Measurements from ENCODE around the gene MYH7. TPM values are rescaled to one million over a fixed set of nuclear protein-coding genes. Genes with fewer than 3 reads are reported as not detected.

Gene MYH7
- total RNA-seq, 1 donor from 2014 or later = 14,853 TPM

DNA sequence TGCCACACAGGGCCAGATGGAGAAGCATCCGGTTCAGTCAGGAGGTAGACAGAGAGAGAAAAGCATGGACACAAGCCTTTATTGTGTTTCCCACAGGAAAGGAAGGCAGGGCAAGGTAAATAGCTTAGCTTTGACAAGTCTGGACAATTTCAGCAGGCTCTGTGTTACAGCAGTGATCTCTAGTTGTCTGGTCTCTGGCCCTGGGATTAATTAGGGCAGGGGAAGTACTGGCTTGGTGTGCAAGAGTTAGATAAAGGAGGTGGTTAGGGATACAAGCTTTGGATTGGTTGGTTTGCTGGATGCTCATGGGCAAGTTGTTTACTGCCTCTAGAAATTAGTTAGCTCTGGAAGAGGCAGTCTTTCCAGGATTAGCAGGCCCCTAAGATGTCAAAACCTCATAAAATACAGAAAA, 19.0 kb upstream of the MYH7 start:
- intact Hi-C loops (cut with micrococcal nuclease) = no loop called here
- H3K27ac ChIP-seq (replicated peaks) = no peak overlapping the region
- H3K4me3 ChIP-seq = no peak overlapping the region
- TF ChIP-seq, protein P1, sequence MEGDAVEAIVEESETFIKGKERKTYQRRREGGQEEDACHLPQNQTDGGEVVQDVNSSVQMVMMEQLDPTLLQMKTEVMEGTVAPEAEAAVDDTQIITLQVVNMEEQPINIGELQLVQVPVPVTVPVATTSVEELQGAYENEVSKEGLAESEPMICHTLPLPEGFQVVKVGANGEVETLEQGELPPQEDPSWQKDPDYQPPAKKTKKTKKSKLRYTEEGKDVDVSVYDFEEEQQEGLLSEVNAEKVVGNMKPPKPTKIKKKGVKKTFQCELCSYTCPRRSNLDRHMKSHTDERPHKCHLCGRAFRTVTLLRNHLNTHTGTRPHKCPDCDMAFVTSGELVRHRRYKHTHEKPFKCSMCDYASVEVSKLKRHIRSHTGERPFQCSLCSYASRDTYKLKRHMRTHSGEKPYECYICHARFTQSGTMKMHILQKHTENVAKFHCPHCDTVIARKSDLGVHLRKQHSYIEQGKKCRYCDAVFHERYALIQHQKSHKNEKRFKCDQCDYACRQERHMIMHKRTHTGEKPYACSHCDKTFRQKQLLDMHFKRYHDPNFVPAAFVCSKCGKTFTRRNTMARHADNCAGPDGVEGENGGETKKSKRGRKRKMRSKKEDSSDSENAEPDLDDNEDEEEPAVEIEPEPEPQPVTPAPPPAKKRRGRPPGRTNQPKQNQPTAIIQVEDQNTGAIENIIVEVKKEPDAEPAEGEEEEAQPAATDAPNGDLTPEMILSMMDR (IDR thresholded peaks at IDR 0.05; ENCODE audit: borderline replicate concordance) = no peak
- no peak for DNase-seq
- H3K9me3 ChIP-seq (replicated peaks) = no peaks in the 10 kb centered on the region
- H3K4me1 ChIP-seq = peaks cover 9% of the 10 kb centered on the region
- peaks cover 9% of the 10 kb centered on the region for H3K27me3 ChIP-seq (ENCODE audit: low read depth)
- no peaks in the 10 kb centered on the region for H3K36me3 ChIP-seq

DNA sequence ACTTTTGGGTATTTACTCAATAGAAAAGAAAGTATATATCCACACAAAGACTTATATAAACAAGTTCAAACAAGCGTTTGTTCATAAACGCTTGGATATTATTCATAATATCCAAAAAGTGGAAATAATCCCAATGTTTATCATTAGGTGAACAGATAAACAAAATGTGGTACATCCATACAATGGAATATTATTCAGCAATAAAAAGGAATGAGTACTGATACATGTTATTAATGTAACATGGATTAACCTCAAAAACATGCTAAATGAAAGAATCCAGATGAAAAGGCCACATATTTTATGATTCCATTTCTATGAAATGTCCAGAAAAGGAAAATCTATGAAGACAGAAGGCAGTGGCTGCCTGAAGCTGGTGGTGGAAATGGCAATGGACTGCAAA, 16.8 kb upstream of the MYH7 start:
- TF ChIP-seq, protein P1 (IDR thresholded peaks at IDR 0.05; ENCODE audit: borderline replicate concordance) = no peak
- Histone ChIP-seq H3K4me3 (no peak overlapping the region), H3K27ac (replicated peaks) (no peak overlapping the region), H3K9me3 (replicated peaks) (no peaks in the 10 kb centered on the region), H3K4me1 (peaks cover 14% of the 10 kb centered on the region), H3K27me3 (ENCODE audit: low read depth) (peaks cover 4% of the 10 kb centered on the region), H3K36me3 (no peaks in the 10 kb centered on the region)
- intact Hi-C loops (cut with micrococcal nuclease) = no loop called here
- DNase-seq = no peak

DNA sequence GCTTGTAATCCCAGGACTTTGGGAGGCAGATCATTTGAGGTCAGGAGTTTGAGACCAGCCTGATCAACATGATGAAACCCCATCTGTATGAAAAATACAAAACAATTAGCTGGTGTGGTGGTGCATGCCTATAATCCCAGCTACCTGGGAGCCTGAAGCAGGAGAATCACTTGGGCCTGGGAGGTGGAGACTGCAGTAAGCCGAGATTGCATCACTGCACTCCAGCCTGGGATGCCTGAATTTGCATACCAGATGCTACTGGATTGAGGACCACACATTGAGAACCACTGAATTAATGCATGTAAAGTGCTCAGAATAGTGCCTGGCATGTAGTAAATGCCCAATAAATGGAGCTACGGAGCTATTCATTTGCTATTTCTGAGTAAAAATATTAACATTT, 14.9 kb upstream of the MYH7 start:
- DNase-seq = no peak
- peaks cover 4% of the 10 kb centered on the region for H3K27me3 ChIP-seq (ENCODE audit: low read depth)
- peaks cover 24% of the 10 kb centered on the region for H3K4me1 ChIP-seq
- no peak overlapping the region for H3K27ac ChIP-seq (replicated peaks)
- TF ChIP-seq, protein P1 (IDR thresholded peaks at IDR 0.05; ENCODE audit: borderline replicate concordance) = no peak
- no peaks in the 10 kb centered on the region for H3K9me3 ChIP-seq (replicated peaks)
- no peak overlapping the region for H3K4me3 ChIP-seq
- H3K36me3 ChIP-seq = no peaks in the 10 kb centered on the region
- intact Hi-C loops (cut with micrococcal nuclease) = no loop called here

DNA sequence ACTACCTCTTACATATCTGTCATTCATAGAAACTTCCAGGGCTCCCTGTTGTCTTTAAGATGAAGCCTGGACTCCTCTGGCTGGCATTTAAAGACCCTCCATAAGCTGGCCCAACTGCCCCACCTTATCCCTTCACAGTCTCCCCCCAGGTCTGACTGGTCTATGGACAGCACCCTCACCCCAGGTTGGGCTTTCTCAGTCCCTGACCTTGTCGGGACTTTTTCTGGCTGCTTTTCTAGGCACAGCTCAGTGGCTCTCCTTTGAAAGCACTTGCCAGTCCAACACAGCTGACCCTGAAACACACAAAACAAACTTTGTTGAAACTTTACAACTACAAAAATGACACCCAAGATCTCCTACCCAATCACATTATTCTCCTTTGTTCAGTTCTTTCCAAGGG, 13.9 kb upstream of the MYH7 start:
- Histone ChIP-seq H3K36me3 (no peaks in the 10 kb centered on the region), H3K9me3 (replicated peaks) (no peaks in the 10 kb centered on the region), H3K27ac (replicated peaks) (peak overlapping the region; percentile 49), H3K4me3 (no peak overlapping the region), H3K4me1 (peaks cover 33% of the 10 kb centered on the region), H3K27me3 (ENCODE audit: low read depth) (peaks cover 4% of the 10 kb centered on the region)
- no peak for DNase-seq
- TF ChIP-seq, protein P1 (IDR thresholded peaks at IDR 0.05; ENCODE audit: borderline replicate concordance) = no peak
- intact Hi-C loops (cut with micrococcal nuclease) = no loop called here

DNA sequence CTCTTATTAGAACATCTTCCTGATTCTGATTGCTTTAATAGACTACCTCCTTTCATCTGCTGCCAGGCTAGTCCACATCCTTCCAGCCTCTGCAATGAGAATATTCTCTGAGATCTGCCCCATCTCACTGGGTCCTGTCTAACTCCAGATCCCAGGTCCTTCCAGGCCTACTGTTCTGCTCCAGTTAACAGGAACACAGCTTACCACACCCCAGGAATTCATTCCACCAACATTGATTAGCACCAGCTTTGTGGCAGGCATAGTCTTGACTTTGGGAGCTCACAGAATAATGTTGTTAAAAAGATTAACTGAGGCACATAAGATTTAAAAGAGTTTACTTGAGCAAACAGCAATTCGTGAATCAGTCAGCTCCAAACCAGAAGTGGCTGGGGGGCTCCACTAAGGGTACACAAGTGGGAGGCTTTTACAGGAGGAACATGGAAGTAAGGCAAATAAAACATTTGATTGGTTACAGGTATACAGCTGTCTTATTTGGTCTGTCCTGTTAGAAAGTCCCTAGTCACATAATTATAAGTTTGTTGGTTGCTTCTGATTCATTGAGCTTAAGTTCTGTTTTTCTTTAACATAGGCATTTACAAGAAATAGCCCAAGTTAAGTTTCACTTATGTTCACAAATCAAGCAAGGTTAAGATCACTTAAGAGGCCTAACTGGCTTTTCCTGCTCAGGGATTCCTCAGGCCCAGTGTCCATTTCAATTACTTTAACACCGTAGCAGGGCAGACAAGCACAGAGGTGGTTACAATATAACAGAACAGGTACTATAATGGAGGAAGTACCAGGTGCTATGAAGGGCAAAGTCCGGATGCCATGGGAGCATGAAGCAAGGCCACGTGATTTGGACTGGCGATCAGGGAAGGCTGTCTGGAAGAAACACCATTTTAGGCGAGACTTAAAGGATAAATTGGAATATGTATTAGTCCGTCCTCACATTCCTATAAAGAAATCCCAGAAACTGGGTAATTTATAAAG, 12.2 kb upstream of the MYH7 start:
- H3K4me3 ChIP-seq = no peak overlapping the region
- no peaks in the 10 kb centered on the region for H3K36me3 ChIP-seq
- intact Hi-C loops (cut with micrococcal nuclease) = no loop called here
- TF ChIP-seq, protein P1 (IDR thresholded peaks at IDR 0.05; ENCODE audit: borderline replicate concordance) = no peak
- H3K27ac ChIP-seq (replicated peaks) = no peak overlapping the region
- no peak for DNase-seq
- H3K9me3 ChIP-seq (replicated peaks) = no peaks in the 10 kb centered on the region
- peaks cover 33% of the 10 kb centered on the region for H3K4me1 ChIP-seq
- peaks cover 4% of the 10 kb centered on the region for H3K27me3 ChIP-seq (ENCODE audit: low read depth)
